ENCODE measurements around the gene USP36.

- TF ChIP-seq CTCF (IDR thresholded peaks at IDR 0.05; ENCODE audit: low read depth, low read length, missing input control) (no peak), REST (IDR thresholded peaks at IDR 0.05) (no peak), TAF1 (conservative IDR thresholded peaks at IDR 0.05) (no peak), SP1 (IDR thresholded peaks at IDR 0.05) (no peak), RXRA (IDR thresholded peaks at IDR 0.05) (peak in 1 of 2 donors; percentile 43), RAD21 (IDR thresholded peaks at IDR 0.05) (peak in 1 of 2 donors; percentile 38), YY1 (IDR thresholded peaks at IDR 0.05) (no peak), GABPA (IDR thresholded peaks at IDR 0.05 in 1 of 2, conservative IDR thresholded peaks at IDR 0.05 in 1 of 2) (no peak), JUND (IDR thresholded peaks at IDR 0.05) (no peak)
- TF ChIP-seq, protein P1, sequence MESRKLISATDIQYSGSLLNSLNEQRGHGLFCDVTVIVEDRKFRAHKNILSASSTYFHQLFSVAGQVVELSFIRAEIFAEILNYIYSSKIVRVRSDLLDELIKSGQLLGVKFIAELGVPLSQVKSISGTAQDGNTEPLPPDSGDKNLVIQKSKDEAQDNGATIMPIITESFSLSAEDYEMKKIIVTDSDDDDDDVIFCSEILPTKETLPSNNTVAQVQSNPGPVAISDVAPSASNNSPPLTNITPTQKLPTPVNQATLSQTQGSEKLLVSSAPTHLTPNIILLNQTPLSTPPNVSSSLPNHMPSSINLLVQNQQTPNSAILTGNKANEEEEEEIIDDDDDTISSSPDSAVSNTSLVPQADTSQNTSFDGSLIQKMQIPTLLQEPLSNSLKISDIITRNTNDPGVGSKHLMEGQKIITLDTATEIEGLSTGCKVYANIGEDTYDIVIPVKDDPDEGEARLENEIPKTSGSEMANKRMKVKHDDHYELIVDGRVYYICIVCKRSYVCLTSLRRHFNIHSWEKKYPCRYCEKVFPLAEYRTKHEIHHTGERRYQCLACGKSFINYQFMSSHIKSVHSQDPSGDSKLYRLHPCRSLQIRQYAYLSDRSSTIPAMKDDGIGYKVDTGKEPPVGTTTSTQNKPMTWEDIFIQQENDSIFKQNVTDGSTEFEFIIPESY (IDR thresholded peaks at IDR 0.05), result no peak
- TF ChIP-seq, protein P2, sequence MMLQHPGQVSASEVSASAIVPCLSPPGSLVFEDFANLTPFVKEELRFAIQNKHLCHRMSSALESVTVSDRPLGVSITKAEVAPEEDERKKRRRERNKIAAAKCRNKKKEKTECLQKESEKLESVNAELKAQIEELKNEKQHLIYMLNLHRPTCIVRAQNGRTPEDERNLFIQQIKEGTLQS (IDR thresholded peaks at IDR 0.05), result no peak
Measured at GRCh38 chr17:78769196-78769773, 71.3 kb downstream of the USP36 start.
